Uterus (tissue), 2 donors: ENCODE measurements around the gene MTG1.

Source experiments
- POLR2A ChIP-seq, 2 donors: fragments of 450-650 bp; IDR thresholded peaks; one replicate each; pipeline ENCODE4 v1.6.1; 2016; ENCODE audit warnings: antibody characterized with exemption in 2 of 2, mild to moderate bottlenecking in 1 of 2, moderate library complexity in 1 of 2
- TF ChIP-seq, protein P1 (sequence below), 4 experiments: fragments of 200-600 bp in 2 of 4; fragments of 450-650 bp in 2 of 4; sonication (generic) in 2 of 4; IDR thresholded peaks; one replicate each; pipeline ENCODE4 v1.5.1; 2016 to 2019; ENCODE audit warnings: antibody characterized with exemption in 4 of 4, mild to moderate bottlenecking in 2 of 4, moderate library complexity in 1 of 4

GRCh38 chr10:133355266-133355665, 38.7 kb upstream of the MTG1 start:
- no peak for TF ChIP-seq POLR2A (IDR thresholded peaks at IDR 0.05)
- TF ChIP-seq, protein P1, sequence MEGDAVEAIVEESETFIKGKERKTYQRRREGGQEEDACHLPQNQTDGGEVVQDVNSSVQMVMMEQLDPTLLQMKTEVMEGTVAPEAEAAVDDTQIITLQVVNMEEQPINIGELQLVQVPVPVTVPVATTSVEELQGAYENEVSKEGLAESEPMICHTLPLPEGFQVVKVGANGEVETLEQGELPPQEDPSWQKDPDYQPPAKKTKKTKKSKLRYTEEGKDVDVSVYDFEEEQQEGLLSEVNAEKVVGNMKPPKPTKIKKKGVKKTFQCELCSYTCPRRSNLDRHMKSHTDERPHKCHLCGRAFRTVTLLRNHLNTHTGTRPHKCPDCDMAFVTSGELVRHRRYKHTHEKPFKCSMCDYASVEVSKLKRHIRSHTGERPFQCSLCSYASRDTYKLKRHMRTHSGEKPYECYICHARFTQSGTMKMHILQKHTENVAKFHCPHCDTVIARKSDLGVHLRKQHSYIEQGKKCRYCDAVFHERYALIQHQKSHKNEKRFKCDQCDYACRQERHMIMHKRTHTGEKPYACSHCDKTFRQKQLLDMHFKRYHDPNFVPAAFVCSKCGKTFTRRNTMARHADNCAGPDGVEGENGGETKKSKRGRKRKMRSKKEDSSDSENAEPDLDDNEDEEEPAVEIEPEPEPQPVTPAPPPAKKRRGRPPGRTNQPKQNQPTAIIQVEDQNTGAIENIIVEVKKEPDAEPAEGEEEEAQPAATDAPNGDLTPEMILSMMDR (IDR thresholded peaks at IDR 0.05), result no peak
